GM21619 (cell line): ENCODE data around the gene BIRC5.
A peak's percentile ranks its signal among the peaks of the same experiment; 100 is the strongest.

Experiments
- ATAC-seq: cut with Tn5 transposase; IDR thresholded peaks from one replicate; pipeline ENCODE4 v1.9.1; 2021; ENCODE audit not compliant: unreplicated experiment

BIRC5 gene

DNA sequence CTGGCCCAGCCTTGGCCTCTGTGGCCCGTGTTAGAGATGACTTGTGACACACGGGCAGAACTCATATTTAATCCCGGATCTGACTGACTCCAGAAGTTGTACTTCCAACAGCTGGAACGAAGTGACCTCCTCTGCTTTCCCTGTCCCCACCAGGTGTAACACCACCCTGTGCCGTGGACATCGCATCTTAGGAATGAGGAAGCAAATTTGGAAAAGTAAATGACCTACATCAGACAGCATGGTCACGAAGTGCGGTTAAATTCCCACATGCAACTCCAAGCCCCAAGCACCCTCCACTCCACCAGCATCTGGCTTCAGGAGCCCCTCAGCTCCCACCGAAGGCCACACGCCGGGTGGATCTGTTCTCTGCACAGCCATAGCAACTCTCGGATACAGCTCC, 30.1 kb upstream of the BIRC5 start:
- ATAC-seq, result no peak

DNA sequence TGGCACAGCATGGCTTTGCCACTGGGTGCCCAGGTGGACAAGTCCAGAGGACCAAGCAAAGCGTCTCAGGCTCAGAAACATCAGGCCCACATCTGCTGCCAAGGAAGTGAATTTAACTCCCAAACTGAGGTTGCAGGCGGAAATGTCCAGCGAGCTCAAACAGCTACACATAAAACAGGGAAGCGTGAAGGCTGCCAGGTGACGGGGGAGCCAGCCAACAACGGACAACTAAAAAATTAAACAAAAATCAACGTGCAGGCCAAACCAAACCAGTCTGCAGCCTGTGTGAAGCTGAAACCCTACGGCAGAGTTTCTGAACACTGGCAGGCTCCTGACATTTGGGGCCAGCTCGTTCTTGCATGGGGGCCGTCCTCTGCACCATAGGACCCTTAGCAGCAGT, 29.7 kb upstream of the BIRC5 start:
- ATAC-seq, result no peak

- ATAC-seq, result no peak
These were observed 29.2 kb upstream of the BIRC5 start for GRCh38 chr17:78184868-78185267.

DNA sequence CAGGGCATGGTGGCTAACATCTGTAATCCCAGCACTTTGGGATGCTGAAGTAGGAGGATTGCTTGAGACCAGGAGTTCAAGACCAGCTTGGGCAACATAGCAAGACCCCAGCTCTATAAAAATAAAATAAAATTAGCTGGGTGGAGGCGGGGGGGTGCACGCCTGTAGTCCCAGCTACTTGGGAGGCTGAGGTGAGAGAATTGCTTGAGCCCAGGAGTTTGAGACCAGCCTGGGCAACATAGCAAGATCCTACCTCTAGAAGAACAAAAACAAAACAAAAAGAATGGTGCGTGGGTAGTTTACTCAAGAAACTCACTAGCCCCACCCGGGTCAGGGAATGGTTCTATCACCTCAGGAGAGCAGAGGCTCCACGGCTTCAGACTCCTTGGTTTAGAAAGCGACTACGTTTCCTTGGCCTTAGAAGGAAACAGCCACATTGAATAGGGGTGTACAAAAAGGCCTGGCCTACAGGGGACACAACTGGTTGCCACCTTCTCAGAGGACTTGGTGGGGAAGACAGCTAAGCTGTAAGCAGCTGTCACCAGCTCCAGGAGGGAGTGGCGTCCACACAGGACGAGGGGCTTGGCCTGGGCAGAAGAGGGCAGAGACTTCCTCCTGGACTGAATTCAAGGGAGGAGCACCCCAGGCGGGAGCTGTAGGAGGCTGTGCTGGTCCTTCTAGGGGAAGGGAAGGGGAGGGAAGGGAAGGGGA, 27.9 kb upstream of the BIRC5 start:
- no peak for ATAC-seq

GRCh38 chr17:78186692-78187595, 27.1 kb upstream of the BIRC5 start, which contains the start of the genes AFMID and TK1:
Gene AFMID, plus strand, starts transcription at chr17:78187362. Its CDS starts 9 bp downstream, at chr17:78187371.
Gene TK1, minus strand, starts transcription at chr17:78187052. Its CDS starts 58 bp downstream, at chr17:78186994.
- peak; percentile 90 for ATAC-seq

- ATAC-seq, result no peak
These were observed 17.3 kb upstream of the BIRC5 start for GRCh38 chr17:78196716-78197115.

- ATAC-seq, result no peak
These were observed 16.8 kb upstream of the BIRC5 start for GRCh38 chr17:78197147-78197832.

DNA sequence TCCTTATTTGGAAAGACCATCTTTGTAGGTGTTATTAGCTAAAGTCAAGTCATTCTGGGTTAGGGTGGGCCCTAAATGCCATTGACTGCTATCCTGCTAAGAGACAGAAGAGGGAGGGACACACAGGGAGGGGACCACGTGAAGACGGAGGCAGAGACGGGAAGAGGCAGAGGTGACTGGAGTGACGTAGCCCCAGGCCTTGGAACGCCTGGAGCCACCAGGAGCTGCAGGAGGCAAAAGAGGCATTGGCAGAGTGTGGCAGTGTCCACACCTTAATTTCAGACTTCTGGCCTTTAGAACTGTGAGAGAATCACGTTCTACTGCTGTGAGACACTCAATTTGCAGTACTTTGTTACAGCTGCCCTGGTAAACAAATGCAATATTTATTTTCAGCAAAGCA, 13.6 kb upstream of the BIRC5 start:
- no peak for ATAC-seq

DNA sequence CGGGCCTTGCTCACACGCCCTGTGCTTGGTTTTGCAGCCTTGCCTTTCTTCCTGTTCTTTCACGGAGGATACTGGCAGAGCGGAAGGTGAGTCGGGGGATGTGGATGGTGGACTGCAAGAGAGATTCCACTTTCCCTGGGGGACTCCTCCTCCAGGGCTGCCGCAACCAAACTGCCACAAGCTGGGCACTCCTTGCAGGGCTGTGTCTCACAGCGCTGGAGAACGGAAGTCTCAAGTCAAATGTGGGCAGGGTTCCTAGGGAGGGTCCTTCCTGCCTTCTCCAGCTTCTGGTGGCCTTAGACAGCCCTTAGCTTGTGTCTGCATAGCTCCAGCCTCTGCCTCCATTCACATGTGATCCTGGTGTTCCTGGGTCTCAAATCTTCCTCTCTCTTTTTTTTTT, 11.4 kb upstream of the BIRC5 start:
- ATAC-seq, result no peak

- no peak for ATAC-seq
These were observed 9.5 kb upstream of the BIRC5 start for GRCh38 chr17:78204387-78205123.

- ATAC-seq, result no peak
These were observed 8.8 kb upstream of the BIRC5 start for GRCh38 chr17:78205124-78205775.

DNA sequence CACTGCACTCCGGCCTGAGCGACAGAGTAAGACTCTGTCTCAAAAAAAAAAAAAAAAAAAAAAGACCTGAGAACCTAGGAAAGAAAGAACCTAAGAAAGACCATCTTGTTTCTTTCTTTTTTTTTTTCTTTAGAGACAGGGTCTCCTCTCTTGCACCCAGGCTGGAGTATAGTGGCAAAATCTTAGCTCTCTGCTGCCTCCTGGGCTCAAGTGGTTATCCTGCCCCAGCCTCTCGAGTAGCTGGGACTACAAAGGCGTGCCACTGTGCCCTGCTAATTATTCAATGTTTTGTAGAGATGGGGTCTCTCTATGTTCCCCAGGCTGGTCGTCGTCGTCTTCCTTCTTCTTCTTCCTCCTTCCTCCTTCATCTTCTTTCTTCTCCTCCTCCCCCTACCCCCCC, 7.8 kb upstream of the BIRC5 start:
- ATAC-seq, result no peak

- ATAC-seq, result no peak
These were observed 5.6 kb upstream of the BIRC5 start for GRCh38 chr17:78208486-78208885.

GRCh38 chr17:78210111-78210510, 3.9 kb upstream of the BIRC5 start:
- ATAC-seq, result no peak

GRCh38 chr17:78211032-78211431, 3.0 kb upstream of the BIRC5 start:
- no peak for ATAC-seq

DNA sequence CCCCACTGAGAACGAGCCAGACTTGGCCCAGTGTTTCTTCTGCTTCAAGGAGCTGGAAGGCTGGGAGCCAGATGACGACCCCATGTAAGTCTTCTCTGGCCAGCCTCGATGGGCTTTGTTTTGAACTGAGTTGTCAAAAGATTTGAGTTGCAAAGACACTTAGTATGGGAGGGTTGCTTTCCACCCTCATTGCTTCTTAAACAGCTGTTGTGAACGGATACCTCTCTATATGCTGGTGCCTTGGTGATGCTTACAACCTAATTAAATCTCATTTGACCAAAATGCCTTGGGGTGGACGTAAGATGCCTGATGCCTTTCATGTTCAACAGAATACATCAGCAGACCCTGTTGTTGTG, 631 bp downstream of the BIRC5 start:
- ATAC-seq, result no peak

DNA sequence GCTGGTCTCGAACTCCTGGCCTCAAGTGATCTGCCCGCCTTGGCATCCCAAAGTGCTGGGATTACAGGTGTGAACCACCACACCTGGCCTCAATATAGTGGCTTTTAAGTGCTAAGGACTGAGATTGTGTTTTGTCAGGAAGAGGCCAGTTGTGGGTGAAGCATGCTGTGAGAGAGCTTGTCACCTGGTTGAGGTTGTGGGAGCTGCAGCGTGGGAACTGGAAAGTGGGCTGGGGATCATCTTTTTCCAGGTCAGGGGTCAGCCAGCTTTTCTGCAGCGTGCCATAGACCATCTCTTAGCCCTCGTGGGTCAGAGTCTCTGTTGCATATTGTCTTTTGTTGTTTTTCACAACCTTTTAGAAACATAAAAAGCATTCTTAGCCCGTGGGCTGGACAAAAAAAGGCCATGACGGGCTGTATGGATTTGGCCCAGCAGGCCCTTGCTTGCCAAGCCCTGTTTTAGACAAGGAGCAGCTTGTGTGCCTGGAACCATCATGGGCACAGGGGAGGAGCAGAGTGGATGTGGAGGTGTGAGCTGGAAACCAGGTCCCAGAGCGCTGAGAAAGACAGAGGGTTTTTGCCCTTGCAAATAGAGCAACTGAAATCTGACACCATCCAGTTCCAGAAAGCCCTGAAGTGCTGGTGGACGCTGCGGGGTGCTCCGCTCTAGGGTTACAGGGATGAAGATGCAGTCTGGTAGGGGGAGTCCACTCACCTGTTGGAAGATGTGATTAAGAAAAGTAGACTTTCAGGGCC, 5.5 kb downstream of the BIRC5 start:
- no peak for ATAC-seq

DNA sequence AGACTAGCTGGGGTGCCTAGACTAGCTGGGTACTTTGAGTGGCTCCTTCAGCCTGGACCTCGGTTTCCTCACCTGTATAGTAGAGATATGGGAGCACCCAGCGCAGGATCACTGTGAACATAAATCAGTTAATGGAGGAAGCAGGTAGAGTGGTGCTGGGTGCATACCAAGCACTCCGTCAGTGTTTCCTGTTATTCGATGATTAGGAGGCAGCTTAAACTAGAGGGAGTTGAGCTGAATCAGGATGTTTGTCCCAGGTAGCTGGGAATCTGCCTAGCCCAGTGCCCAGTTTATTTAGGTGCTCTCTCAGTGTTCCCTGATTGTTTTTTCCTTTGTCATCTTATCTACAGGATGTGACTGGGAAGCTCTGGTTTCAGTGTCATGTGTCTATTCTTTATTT, 9.0 kb downstream of the BIRC5 start:
- no peak for ATAC-seq

GRCh38 chr17:78223765-78224164, 9.7 kb downstream of the BIRC5 start:
- no peak for ATAC-seq
